Erythroblast (primary cell): ENCODE measurements around the gene HIRA.

Experiments used
- GATA1 ChIP-seq: IDR thresholded peaks from 2 replicates; pipeline ENCODE4 v1.6.1; 2011; ENCODE audit warnings: low read depth, mild to moderate bottlenecking, control low read depth, low read length, moderate library complexity
- POLR2A ChIP-seq: IDR thresholded peaks from 2 replicates; pipeline ENCODE4 v1.6.1; 2011; ENCODE audit warnings: mild to moderate bottlenecking, low read length

GRCh38 chr22:19401483-19401882, 30.1 kb downstream of the HIRA start:
- TF ChIP-seq POLR2A (no peak), GATA1 (no peak)
